Body of pancreas (tissue), 4 donors: ENCODE measurements around the gene C2orf42.

Source experiments
- CTCF ChIP-seq, 7 experiments: fragments of 450-650 bp in 4 of 7; fragments of 200-600 bp in 3 of 7; sonication (generic) in 3 of 7; IDR thresholded peaks; one replicate each; pipeline ENCODE4 v1.5.1; 2016 to 2019; ENCODE audit warnings: antibody characterized with exemption in 7 of 7
- POLR2A ChIP-seq, 3 donors: fragments of 450-650 bp; IDR thresholded peaks; one replicate each; pipeline ENCODE4 v1.6.1; 2016; ENCODE audit warnings: antibody characterized with exemption in 3 of 3, mild to moderate bottlenecking in 2 of 3

- TF ChIP-seq CTCF (IDR thresholded peaks at IDR 0.05) (no peak), POLR2A (IDR thresholded peaks at IDR 0.05) (no peak)
These were observed 12.3 kb upstream of the C2orf42 start for GRCh38 chr2:70203086-70203485.
